OCI-LY7 (cell line): Measurements from ENCODE around the gene IL20RA. TPM values are rescaled to one million over a fixed set of nuclear protein-coding genes. Genes with fewer than 3 reads are reported as not detected.

Experiments
- BruUV-seq: library from RNA; stranded (reverse); fragments of 400-500 nt; replicated peaks from 2 replicates; lab custom pipeline; 2021; lab: Mats Ljungman, UMichigan
- CTCF ChIA-PET: fragments of 300-600 bp; sonication (Branson Sonifier 250); formaldehyde crosslinking; loops from one replicate; lab custom pipeline; 2022; ENCODE audit warnings: antibody characterized with exemption; ENCODE audit not compliant: unreplicated experiment; lab: Charles Lee
- POLR2A ChIA-PET: fragments of 300-600 bp; sonication (Branson Sonifier 250); formaldehyde crosslinking; loops from one replicate; lab custom pipeline; 2022; ENCODE audit warnings: antibody characterized with exemption; lab: Charles Lee
- DNase-seq: peaks from one replicate; pipeline ENCODE4 v3.0.0-alpha.2; 2015; ENCODE audit warnings: low spot score
- H2AFZ ChIP-seq: fragments of 200-600 bp; sonication (generic), shearing (Covaris generic); 2 replicates; pipeline ENCODE4 v1.6.1; 2014; ENCODE audit warnings: mild to moderate bottlenecking, antibody characterized with exemption, low read length, moderate library complexity
- H3K27ac ChIP-seq: fragments of 200-600 bp; sonication (generic); 2 replicates; pipeline ENCODE4 v1.5.1; 2014; ENCODE audit warnings: mixed run types, low read depth, mild to moderate bottlenecking, moderate library complexity, low read length, inconsistent platforms; ENCODE audit not compliant: poor library complexity, severe bottlenecking
- H3K36me3 ChIP-seq: fragments of 200-600 bp; sonication (generic); 2 replicates; pipeline ENCODE4 v1.6.1; 2014; ENCODE audit warnings: mild to moderate bottlenecking, antibody characterized with exemption, low read length, moderate library complexity, mixed read lengths; ENCODE audit not compliant: insufficient read depth
- H3K4me1 ChIP-seq: fragments of 200-600 bp; sonication (generic); 2 replicates; pipeline ENCODE4 v1.5.1; 2014; ENCODE audit warnings: mild to moderate bottlenecking, low read length; ENCODE audit not compliant: insufficient read depth, poor library complexity, severe bottlenecking
- H3K4me2 ChIP-seq: fragments of 200-600 bp; sonication (generic); 2 replicates; pipeline ENCODE4 v1.6.1; 2014; ENCODE audit warnings: mild to moderate bottlenecking, low read length
- H3K4me3 ChIP-seq: fragments of 200-600 bp; sonication (generic); 2 replicates; pipeline ENCODE4 v1.5.1; 2014; ENCODE audit warnings: mild to moderate bottlenecking, low read depth, low read length; ENCODE audit not compliant: poor library complexity, severe bottlenecking
- H3K79me2 ChIP-seq: fragments of 200-600 bp; sonication (generic); 2 replicates; pipeline ENCODE4 v1.6.1; 2016; ENCODE audit warnings: low read depth, mild to moderate bottlenecking, low read length, moderate library complexity, mixed read lengths; ENCODE audit not compliant: insufficient read depth
- H3K9me2 ChIP-seq: fragments of 200-600 bp; sonication (generic); 2 replicates; pipeline ENCODE4 v1.6.1; 2016; ENCODE audit warnings: mild to moderate bottlenecking, low read length, mixed read lengths; ENCODE audit not compliant: insufficient read depth
- H3K9me3 ChIP-seq: fragments of 200-600 bp; sonication (generic); 2 replicates; pipeline ENCODE4 v1.6.1; 2014; ENCODE audit warnings: mild to moderate bottlenecking, mixed run types, low read length, mixed read lengths
- H4K20me1 ChIP-seq: fragments of 200-600 bp; sonication (generic); 2 replicates; pipeline ENCODE4 v1.6.1; 2014; ENCODE audit warnings: mild to moderate bottlenecking, antibody characterized with exemption, low read length, moderate library complexity, mixed read lengths; ENCODE audit not compliant: insufficient read depth
- CTCF ChIP-seq: fragments of 200-600 bp; sonication (generic); conservative IDR thresholded peaks from 2 replicates; pipeline ENCODE4 v1.5.1; 2014; ENCODE audit warnings: mild to moderate bottlenecking, antibody characterized with exemption, low read length, moderate library complexity, mixed read lengths
- EZH2phosphoT487 ChIP-seq: fragments of 200-600 bp; sonication (generic); IDR thresholded peaks from 2 replicates; pipeline ENCODE4 v1.6.1; 2018; ENCODE audit warnings: low read depth, borderline replicate concordance, mild to moderate bottlenecking, mixed run types, antibody characterized with exemption, low read length, moderate library complexity, mixed read lengths
- intact Hi-C: fragments of 100-400 bp; cut with micrococcal nuclease; formaldehyde crosslinking; loops from one replicate; pipeline ENCODE4 v1.10.0; 2022; ENCODE audit not compliant: unreplicated experiment
- total RNA-seq, 2 experiments: library from RNA; depleted of rRNA in 1 of 2; stranded (reverse); fragments of >200 nt in 1 of 2; shearing (Covaris generic) in 1 of 2; gene quantifications; 2 replicates each; pipeline ENCODE4 v1.2.3, GENCODE V29; 2014 to 2022

Gene IL20RA
- total RNA-seq, 2 experiments from 2014 or later, result not detected

- H4K20me1 ChIP-seq, result no peaks in the 10 kb centered on the region
- H3K36me3 ChIP-seq, result no peaks in the 10 kb centered on the region
- H3K79me2 ChIP-seq, result no peaks in the 10 kb centered on the region
- H3K9me3 ChIP-seq, result no peaks in the 10 kb centered on the region
- H3K27ac ChIP-seq, result no peak overlapping the region
- BruUV-seq, result no TSS peak
- no peaks in the 10 kb centered on the region for H3K9me2 ChIP-seq
- no peaks in the 10 kb centered on the region for H3K4me1 ChIP-seq
- H3K4me2 ChIP-seq, result no peak overlapping the region
- no peak overlapping the region for H2AFZ ChIP-seq
- ChIA-PET POLR2A (no interaction called here), CTCF (no interaction called here)
- TF ChIP-seq EZH2phosphoT487, result no peak
- no peak for TF ChIP-seq CTCF
- no peak overlapping the region for H3K4me3 ChIP-seq
- DNase-seq, result no peak
- intact Hi-C loops, result no loop called here
Observed at GRCh38 chr6:137031122-137031521, 13.6 kb downstream of the IL20RA start.

GRCh38 chr6:137028912-137029311, 15.9 kb downstream of the IL20RA start:
- no peak for TF ChIP-seq EZH2phosphoT487
- no peaks in the 10 kb centered on the region for H3K4me1 ChIP-seq
- ChIA-PET POLR2A (interaction anchor here (1.6 kb wide), 1 partner anchor 12 kb away, joined by 4 read pairs; no protein-coding TSS in a partner anchor), CTCF (no interaction called here)
- no peaks in the 10 kb centered on the region for H3K36me3 ChIP-seq
- H2AFZ ChIP-seq, result no peak overlapping the region
- H3K4me2 ChIP-seq, result no peak overlapping the region
- DNase-seq, result no peak
- no peak overlapping the region for H3K4me3 ChIP-seq
- intact Hi-C loops, result no loop called here
- H3K9me3 ChIP-seq, result no peaks in the 10 kb centered on the region
- no peaks in the 10 kb centered on the region for H3K9me2 ChIP-seq
- no TSS peak for BruUV-seq
- H4K20me1 ChIP-seq, result no peaks in the 10 kb centered on the region
- no peak overlapping the region for H3K27ac ChIP-seq
- no peaks in the 10 kb centered on the region for H3K79me2 ChIP-seq

GRCh38 chr6:137025786-137026730, 18.7 kb downstream of the IL20RA start:
- TF ChIP-seq EZH2phosphoT487 (no peak), CTCF (no peak)
- no peaks in the 10 kb centered on the region for H3K36me3 ChIP-seq
- H3K4me1 ChIP-seq, result no peaks in the 10 kb centered on the region
- no peaks in the 10 kb centered on the region for H4K20me1 ChIP-seq
- intact Hi-C loops, result no loop called here
- ChIA-PET POLR2A (interaction anchor here (0.7 kb wide), 1 partner anchor 1979 kb away, joined by 3 read pairs; no protein-coding TSS in a partner anchor), CTCF (no interaction called here)
- H3K9me2 ChIP-seq, result no peaks in the 10 kb centered on the region
- H3K9me3 ChIP-seq, result no peaks in the 10 kb centered on the region
- no peak overlapping the region for H3K4me3 ChIP-seq
- no peak overlapping the region for H2AFZ ChIP-seq
- no TSS peak for BruUV-seq
- no peak overlapping the region for H3K27ac ChIP-seq
- no peak overlapping the region for H3K4me2 ChIP-seq
- H3K79me2 ChIP-seq, result no peaks in the 10 kb centered on the region
- DNase-seq, result no peak
